ENCODE results near the gene AFAP1. TPM values are rescaled to one million over a fixed set of nuclear protein-coding genes. Genes with fewer than 3 reads are reported as not detected.

Gene AFAP1
- total and polyA plus RNA-seq, 2 donors from 2014 or later = 2.6 to 26.3 TPM

DNA sequence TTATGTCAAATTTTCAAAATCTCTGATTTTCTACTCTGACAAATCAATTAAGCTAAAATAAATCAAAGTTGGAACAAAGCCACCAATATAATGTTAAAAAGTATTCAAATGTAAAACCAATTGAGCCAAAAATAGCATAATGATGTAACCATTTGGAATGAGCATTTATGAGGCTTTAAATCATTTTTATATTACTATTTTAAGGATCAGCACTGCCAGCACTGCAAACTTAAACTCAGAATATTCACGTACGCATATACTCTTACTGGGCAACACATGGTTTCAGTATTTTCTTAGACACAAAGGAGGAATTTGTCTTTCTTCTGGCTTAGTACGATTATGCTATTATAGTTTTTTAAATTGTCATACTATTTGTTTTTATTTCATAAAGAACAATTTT, 52.2 kb downstream of the AFAP1 start:
- peaks cover 0 to 6% (median 0%) of the 10 kb centered on the region in 3 donors for H3K4me1 ChIP-seq (ENCODE audit: control insufficient read depth in 2 of 3, insufficient read depth in 2 of 3, low read depth in 1 of 3, low read length in 3 of 3)
- no peaks in the 10 kb centered on the region for H3K36me3 ChIP-seq (ENCODE audit: control insufficient read depth in 2 of 3, insufficient read depth in 3 of 3, low read length in 3 of 3)
- TF ChIP-seq, protein P1, sequence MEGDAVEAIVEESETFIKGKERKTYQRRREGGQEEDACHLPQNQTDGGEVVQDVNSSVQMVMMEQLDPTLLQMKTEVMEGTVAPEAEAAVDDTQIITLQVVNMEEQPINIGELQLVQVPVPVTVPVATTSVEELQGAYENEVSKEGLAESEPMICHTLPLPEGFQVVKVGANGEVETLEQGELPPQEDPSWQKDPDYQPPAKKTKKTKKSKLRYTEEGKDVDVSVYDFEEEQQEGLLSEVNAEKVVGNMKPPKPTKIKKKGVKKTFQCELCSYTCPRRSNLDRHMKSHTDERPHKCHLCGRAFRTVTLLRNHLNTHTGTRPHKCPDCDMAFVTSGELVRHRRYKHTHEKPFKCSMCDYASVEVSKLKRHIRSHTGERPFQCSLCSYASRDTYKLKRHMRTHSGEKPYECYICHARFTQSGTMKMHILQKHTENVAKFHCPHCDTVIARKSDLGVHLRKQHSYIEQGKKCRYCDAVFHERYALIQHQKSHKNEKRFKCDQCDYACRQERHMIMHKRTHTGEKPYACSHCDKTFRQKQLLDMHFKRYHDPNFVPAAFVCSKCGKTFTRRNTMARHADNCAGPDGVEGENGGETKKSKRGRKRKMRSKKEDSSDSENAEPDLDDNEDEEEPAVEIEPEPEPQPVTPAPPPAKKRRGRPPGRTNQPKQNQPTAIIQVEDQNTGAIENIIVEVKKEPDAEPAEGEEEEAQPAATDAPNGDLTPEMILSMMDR (IDR thresholded peaks at IDR 0.05; ENCODE audit: borderline replicate concordance, extremely low read depth, insufficient read depth) = no peak
- peaks cover 0 to 9% (median 0%) of the 10 kb centered on the region in 3 donors for H3K9me3 ChIP-seq (ENCODE audit: control insufficient read depth in 2 of 3, insufficient read depth in 1 of 3, low read length in 3 of 3)
- FAIRE-seq = no peak
- H3K4me3 ChIP-seq (ENCODE audit: low read length in 3 of 3) = no peak overlapping the region
- H3K27ac ChIP-seq (ENCODE audit: low read depth in 2 of 2, low read length in 2 of 2) = no peak overlapping the region
- intact Hi-C loops (cut with DNase I) = no loop called here
- peak in 1 of 5 donors; percentile 59 for DNase-seq
- no peaks in the 10 kb centered on the region for H3K27me3 ChIP-seq (ENCODE audit: control insufficient read depth, insufficient read depth, low read length)
- H3K9ac ChIP-seq (ENCODE audit: low read length in 3 of 3) = no peak overlapping the region

DNA sequence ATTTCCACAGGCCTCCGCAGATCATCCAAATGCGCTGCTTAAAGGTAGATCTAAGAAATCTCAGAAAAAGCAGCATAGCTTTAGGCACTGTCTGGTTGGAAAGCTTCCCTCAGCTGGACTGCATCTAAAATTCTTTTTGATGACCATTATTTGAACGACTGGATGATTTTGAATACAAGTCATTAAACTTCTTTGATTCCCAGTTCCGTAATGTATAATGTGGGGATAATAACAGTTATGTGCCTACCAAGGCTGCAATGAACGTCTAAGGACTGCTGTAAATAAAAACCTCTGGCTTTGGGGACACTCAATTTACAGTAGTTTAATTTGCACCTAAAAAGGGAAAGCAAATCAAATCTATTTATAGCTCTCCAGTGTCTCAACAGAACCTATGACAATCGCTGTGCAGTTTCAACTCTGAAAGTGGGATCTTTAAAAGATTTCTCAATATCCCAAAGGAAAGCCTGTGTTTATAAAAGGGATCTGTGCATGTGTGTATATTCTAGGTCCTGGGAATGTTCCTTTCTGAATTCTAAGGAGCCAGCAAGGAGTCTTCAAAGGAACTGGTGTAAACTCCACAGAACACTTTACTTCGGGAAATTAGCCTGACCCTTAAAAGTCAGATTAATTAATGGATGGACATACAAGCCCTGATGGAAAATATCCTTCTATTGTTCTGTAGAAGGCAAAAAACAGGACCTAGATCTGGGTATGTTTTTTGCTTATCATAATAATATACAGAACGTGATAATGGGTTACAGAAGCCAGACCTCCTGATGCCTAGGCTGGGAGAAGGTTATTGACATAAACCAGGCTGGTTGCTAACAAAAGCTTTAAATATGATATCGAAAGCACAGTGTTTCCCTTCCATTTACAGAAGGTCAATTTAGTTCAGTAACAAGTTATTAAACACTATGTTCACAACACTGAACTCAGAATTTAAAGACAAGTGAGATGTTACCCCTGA, 53.4 kb downstream of the AFAP1 start:
- Histone ChIP-seq H3K9me3 (ENCODE audit: control insufficient read depth in 2 of 3, insufficient read depth in 1 of 3, low read length in 3 of 3) (peaks cover 0 to 9% (median 0%) of the 10 kb centered on the region in 3 donors), H3K9ac (ENCODE audit: low read length in 3 of 3) (no peak overlapping the region), H3K4me3 (ENCODE audit: low read length in 3 of 3) (no peak overlapping the region), H3K27ac (ENCODE audit: low read depth in 2 of 2, low read length in 2 of 2) (no peak overlapping the region), H3K27me3 (ENCODE audit: control insufficient read depth, insufficient read depth, low read length) (no peaks in the 10 kb centered on the region), H3K4me1 (ENCODE audit: control insufficient read depth in 2 of 3, insufficient read depth in 2 of 3, low read depth in 1 of 3, low read length in 3 of 3) (peaks cover 0 to 6% (median 0%) of the 10 kb centered on the region in 3 donors), H3K36me3 (ENCODE audit: control insufficient read depth in 2 of 3, insufficient read depth in 3 of 3, low read length in 3 of 3) (no peaks in the 10 kb centered on the region)
- intact Hi-C loops (cut with DNase I) = no loop called here
- FAIRE-seq = no peak
- no peak for DNase-seq
- TF ChIP-seq, protein P1 (IDR thresholded peaks at IDR 0.05; ENCODE audit: borderline replicate concordance, extremely low read depth, insufficient read depth) = no peak

DNA sequence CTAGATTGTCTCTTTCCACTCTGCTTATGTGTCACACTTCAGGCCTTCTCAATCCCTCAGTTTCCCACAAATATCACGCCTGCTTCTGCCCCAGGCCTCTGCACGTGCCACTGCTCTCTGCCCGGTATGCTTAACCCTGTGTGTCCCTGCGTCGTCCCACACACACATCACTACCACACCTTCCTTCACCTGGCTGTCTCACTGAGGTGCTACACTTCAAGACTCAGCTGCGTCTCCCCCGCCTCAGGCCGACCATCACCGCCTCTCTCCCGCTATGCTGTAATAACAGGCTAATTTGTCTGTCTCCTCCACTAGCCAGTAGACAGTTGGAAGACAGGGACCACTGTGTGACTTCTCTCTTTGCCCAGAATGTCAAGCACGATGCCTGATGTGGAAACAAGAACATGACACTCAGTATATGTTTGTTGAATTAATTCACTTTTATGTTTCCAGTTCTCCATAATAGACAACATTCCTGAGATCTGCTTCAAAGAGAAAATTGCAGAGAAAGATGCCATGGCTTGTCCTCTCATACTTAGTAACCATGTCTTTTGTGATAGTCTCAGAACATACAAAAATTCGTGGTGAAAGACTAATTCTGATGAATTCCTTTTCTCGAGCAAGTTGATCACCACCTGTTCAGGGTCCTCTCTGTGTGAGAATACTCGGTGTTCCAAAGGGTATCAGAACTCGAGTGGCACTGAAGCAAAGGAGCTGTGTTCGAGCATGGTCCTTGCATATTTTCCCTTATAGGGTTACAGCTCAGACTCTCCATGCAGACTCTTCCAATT, 54.2 kb downstream of the AFAP1 start:
- DNase-seq = no peak
- no peak overlapping the region for H3K4me3 ChIP-seq (ENCODE audit: low read length in 3 of 3)
- H3K4me1 ChIP-seq (ENCODE audit: control insufficient read depth in 2 of 3, insufficient read depth in 2 of 3, low read depth in 1 of 3, low read length in 3 of 3) = no peaks in the 10 kb centered on the region
- H3K9me3 ChIP-seq (ENCODE audit: control insufficient read depth in 2 of 3, insufficient read depth in 1 of 3, low read length in 3 of 3) = peaks cover 0 to 9% (median 0%) of the 10 kb centered on the region in 3 donors
- TF ChIP-seq, protein P1 (IDR thresholded peaks at IDR 0.05; ENCODE audit: borderline replicate concordance, extremely low read depth, insufficient read depth) = no peak
- intact Hi-C loops (cut with DNase I) = no loop called here
- no peaks in the 10 kb centered on the region for H3K27me3 ChIP-seq (ENCODE audit: control insufficient read depth, insufficient read depth, low read length)
- H3K9ac ChIP-seq (ENCODE audit: low read length in 3 of 3) = no peak overlapping the region
- no peaks in the 10 kb centered on the region for H3K36me3 ChIP-seq (ENCODE audit: control insufficient read depth in 2 of 3, insufficient read depth in 3 of 3, low read length in 3 of 3)
- no peak overlapping the region for H3K27ac ChIP-seq (ENCODE audit: low read depth in 2 of 2, low read length in 2 of 2)
- no peak for FAIRE-seq

Data from kidney (tissue), 14 donors.